ENCODE data around the gene MRPL53. TPM values are rescaled to one million over a fixed set of nuclear protein-coding genes. Genes with fewer than 3 reads are reported as not detected.

Gene MRPL53
- total and polyA plus RNA-seq, 2 of the 8 experiments (the other 6 are each of a cell fraction or from before 2014, with no cell fraction given) = 36.6 to 46.3 TPM

- H3K9ac ChIP-seq (replicated peaks in 1 of 4; ENCODE audit: extremely low read depth in 1 of 4, low read depth in 3 of 4, low read length in 3 of 4) = no peak overlapping the region
- no peak for FAIRE-seq
- no peak overlapping the region for H2AK5ac ChIP-seq (ENCODE audit: low read depth, low read length)
- H2BK15ac ChIP-seq (ENCODE audit: low read length) = no peak overlapping the region
- H4K91ac ChIP-seq (replicated peaks; ENCODE audit: insufficient read length, low read length) = no peak overlapping the region
- no peak overlapping the region for H4K5ac ChIP-seq (ENCODE audit: insufficient read length, low read depth, low read length)
- H3K27ac ChIP-seq (ENCODE audit: low read depth, low read length) = no peak overlapping the region
- H2BK12ac ChIP-seq (ENCODE audit: low read depth, low read length) = no peak overlapping the region
- no peaks in the 10 kb centered on the region for H3K27me3 ChIP-seq (replicated peaks in 1 of 4; ENCODE audit: control insufficient read depth in 3 of 4, extremely low read depth in 1 of 4, insufficient read depth in 3 of 4, low read length in 3 of 4)
- no peak overlapping the region for H3K4me3 ChIP-seq (ENCODE audit: extremely low read depth in 1 of 4, insufficient read depth in 2 of 4, low read depth in 3 of 4, low read length in 4 of 4)
- no peak overlapping the region for H2BK20ac ChIP-seq (ENCODE audit: low read length)
- no peak overlapping the region for H2BK5ac ChIP-seq (ENCODE audit: low read depth, low read length)
- H3K23ac ChIP-seq (ENCODE audit: insufficient read length) = no peak overlapping the region
- WGBS, 2 experiments (ENCODE audit: extremely low coverage in 1 of 2, insufficient coverage in 1 of 2, insufficient read length in 1 of 2, insufficient replicate concordance in 2 of 2, low coverage in 1 of 2, low lambda C conversion rate in 2 of 2, missing lambda C conversion rate in 1 of 2) = 93% methylated on average over 3 of the region's 5 CpGs; no CpG with 5 or more reads in 1 of the 2 experiments
- no peak overlapping the region for H3K18ac ChIP-seq (ENCODE audit: extremely low read depth, low read length)
- no peak overlapping the region for H2AFZ ChIP-seq (ENCODE audit: low read length)
- H3K4me2 ChIP-seq (ENCODE audit: insufficient read depth in 1 of 2, low read depth in 2 of 2, low read length in 2 of 2) = no peak overlapping the region
- H3K56ac ChIP-seq (replicated peaks; ENCODE audit: insufficient read length, low read depth, low read length) = no peak overlapping the region
- no peaks in the 10 kb centered on the region for H3K23me2 ChIP-seq (ENCODE audit: low read depth, low read length)
- no peak overlapping the region for H4K8ac ChIP-seq (ENCODE audit: extremely low read depth, insufficient read depth, low read length)
- TF ChIP-seq HDAC2 (IDR thresholded peaks at IDR 0.05; ENCODE audit: borderline replicate concordance in 1 of 2, low read depth in 2 of 2, low read length in 2 of 2) = no peak
- no peak for TF ChIP-seq SIRT6 (IDR thresholded peaks at IDR 0.05; ENCODE audit: low read length)
- no peak; the same call in 1 of the 2 replicates for TF ChIP-seq POLR2AphosphoS5 (IDR thresholded peaks at IDR 0.05; ENCODE audit: low read depth, low read length)
- TF ChIP-seq TEAD4 (IDR thresholded peaks at IDR 0.05; ENCODE audit: low read depth, low read length) = no peak
- no peak for TF ChIP-seq ATF3 (IDR thresholded peaks at IDR 0.05; ENCODE audit: insufficient read depth, low read depth, low read length)
- H3K4me1 ChIP-seq (replicated peaks in 1 of 4; ENCODE audit: control insufficient read depth in 3 of 4, insufficient read depth in 4 of 4, low read length in 3 of 4) = 0 out of 7 replicates have a peak, but pooled peaks cover 0 to 2% (median 0%) of the 10 kb centered on the region in 4 experiments
- peaks cover 0 to under 1% of the 10 kb centered on the region in 2 experiments; a peak in 1 of 4 replicates for H3K79me2 ChIP-seq (ENCODE audit: control insufficient read depth in 1 of 2, insufficient read depth in 2 of 2, low read length in 2 of 2)
- ChIA-PET CTCF (ENCODE audit: partially characterized antibody) (interaction anchor here (0.7 to 2.7 kb wide), 5 partner anchors 23 to 179 kb away, joined by 3 to 9 read pairs (median 3); no protein-coding TSS in a partner anchor), POLR2A (ENCODE audit: partially characterized antibody) (interaction anchor here (0.7 to 5.5 kb wide), 7 partner anchors 8 to 68 kb away, joined by 3 to 42 read pairs (median 4); partner anchors contain the start of gene WBP1)
- H2BK120ac ChIP-seq (replicated peaks; ENCODE audit: low read depth, low read length) = no peak overlapping the region
- peaks cover 4% of the 10 kb centered on the region; the same call in 1 of the 2 replicates for H3K79me1 ChIP-seq (ENCODE audit: low read depth, low read length)
- H3K4ac ChIP-seq (replicated peaks; ENCODE audit: insufficient read length, low read depth, low read length) = no peak overlapping the region
- no peak for DNase-seq (ENCODE audit: low read depth in 1 of 2, low spot score in 2 of 2)
- H3K14ac ChIP-seq (ENCODE audit: insufficient read length) = no peak overlapping the region
- H4K20me1 ChIP-seq (replicated peaks in 1 of 2; ENCODE audit: control insufficient read depth in 1 of 2, insufficient read depth in 2 of 2, low read length in 2 of 2) = peaks cover 4 to 24% of the 10 kb centered on the region in 2 experiments
- H3K36me3 ChIP-seq (ENCODE audit: control insufficient read depth in 2 of 4, insufficient read depth in 4 of 4, low read length in 3 of 4) = peaks cover 20 to 78% (median 58%) of the 10 kb centered on the region in 4 experiments
- H3K9me3 ChIP-seq (ENCODE audit: insufficient read depth in 2 of 2, low read depth in 1 of 2, low read length in 1 of 2) = no peaks in the 10 kb centered on the region
Observed at GRCh38 chr2:74428675-74429074, 43.8 kb downstream of the MRPL53 start.
